ENCODE results near the gene ZNF620. TPM values are rescaled to one million over a fixed set of nuclear protein-coding genes. Genes with fewer than 3 reads are reported as not detected.

The ZNF620 gene
- polyA plus RNA-seq, 3 donors, result 1.3 to 1.7 (median 1.3) TPM

DNA sequence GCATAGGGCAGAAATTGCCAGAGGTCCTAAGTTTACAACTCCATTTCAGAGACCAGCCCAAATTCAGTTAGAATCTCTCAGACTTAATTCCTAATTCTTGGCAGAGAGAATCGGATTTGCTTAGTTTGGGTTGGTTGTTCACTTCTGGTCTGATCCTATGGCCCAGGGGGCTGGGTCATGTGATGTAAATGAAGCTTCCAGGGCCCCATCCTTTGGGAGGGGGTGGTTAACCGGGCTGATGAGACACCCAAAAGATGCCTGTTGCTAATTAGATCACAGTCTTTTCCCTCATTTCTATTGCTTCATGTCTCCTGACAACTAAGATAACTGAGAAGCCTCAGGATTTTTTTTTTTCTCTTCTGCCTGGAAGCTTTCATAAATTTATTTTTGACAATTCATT, 11.1 kb upstream of the ZNF620 start:
- 33 to 63% (median 61%) methylated on average over 2 of the region's 2 CpGs for WGBS, 3 donors
- no peak overlapping the region for H3K27ac ChIP-seq (ENCODE audit: low read depth, low read length)

DNA sequence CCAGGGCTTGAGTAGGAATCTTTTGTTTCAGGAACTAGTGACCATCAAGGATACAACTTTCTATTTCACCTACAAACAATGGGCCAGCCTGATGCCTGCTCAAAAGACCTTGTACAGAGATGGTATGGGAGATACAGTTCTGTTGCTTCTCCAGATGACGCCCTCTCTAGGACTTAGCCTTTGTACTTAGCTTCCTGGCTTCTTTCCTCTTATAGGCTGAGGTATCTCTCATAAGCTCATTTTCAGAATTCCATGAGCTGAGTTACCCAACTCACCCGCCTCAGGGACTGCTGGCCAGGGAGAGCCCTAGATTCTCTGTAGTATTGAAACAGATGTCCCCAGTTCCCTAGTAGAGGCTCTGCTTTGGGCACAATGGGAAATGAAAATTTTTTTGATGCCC, 8.6 kb upstream of the ZNF620 start:
- WGBS, 3 donors, result 84 to 93% (median 87%) methylated on average over 2 of the region's 2 CpGs
- H3K27ac ChIP-seq (ENCODE audit: low read depth, low read length), result no peak overlapping the region

DNA sequence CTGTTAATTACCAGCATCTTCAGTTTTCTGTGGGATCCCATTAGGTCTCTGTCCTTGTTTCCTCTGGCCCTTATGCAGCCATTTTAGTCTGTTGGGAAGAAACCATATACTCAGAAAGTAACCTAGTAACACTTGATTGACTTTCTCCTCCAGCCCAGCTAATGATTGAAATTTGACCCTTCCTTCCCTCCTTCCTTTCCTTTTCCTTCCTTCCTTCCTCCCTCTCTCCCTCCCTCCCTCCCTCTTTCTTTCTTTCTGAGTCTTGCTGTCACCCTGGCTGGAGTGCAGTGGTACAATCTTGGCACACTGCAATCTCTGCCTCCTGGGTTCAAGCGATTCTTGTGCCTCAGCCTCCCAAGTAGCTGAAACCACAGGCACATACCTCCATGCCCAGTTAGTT, 5.9 kb upstream of the ZNF620 start:
- H3K27ac ChIP-seq (ENCODE audit: low read depth, low read length), result no peak overlapping the region
- WGBS, 3 donors, result 90 to 96% (median 95%) methylated on average over 1 of the region's 1 CpG

DNA sequence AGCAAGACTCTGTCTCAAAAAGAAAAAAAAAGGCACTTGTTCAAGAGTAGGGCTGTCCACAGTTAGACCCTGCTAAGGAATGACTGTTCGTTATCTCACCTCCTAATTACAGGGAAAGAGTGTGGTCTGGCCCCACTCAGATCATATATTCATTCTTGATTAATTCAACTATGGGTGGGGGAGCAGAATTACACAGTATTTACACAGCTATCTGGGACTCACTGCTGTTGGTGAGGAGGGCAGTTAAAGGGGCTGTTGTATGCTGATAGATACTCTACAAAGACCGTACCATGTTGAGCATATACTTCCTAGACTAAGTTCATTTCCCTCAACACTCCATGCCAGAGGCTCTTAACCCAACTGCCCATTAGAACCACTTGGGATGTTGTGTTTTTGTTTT, 3.8 kb upstream of the ZNF620 start:
- WGBS, 3 donors, result 90 to 98% (median 93%) methylated on average over 2 of the region's 2 CpGs

DNA sequence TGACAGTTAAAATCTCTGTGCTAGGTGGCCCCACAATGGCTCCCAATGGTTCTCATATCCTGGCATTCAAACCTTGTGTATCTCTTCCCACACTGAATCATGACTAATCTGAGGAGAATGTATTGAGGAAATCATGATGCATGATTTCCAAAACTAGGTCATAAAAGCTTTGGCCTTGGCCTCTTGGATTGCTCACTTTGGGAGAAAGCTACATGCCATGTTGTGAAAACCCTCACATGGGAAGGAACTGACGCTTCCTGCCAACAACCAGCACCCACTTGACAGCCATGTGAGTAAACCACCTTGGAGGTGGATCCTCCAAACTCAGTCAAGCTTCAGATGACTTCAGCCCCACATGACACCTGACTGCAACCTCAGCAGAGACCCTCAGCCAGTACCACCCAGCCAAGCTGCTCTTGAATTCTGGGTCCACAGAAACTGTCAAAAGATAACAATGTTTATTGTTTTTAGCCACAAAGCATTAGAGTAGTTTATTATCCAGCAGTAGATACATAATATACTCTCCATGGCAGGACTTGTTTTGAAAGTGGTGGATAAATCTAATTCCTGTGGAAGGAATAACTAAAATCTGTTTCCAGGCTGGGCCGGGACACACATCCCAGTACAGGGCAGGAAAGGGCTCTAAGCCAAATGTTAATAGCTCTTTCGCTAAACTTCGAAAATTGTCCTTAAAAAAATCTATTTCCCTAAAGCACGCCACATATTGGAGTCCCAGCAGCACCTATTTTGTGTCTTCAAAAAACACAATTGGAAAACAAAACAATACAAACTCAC, 1.0 kb upstream of the ZNF620 start:
- no peak overlapping the region for H3K27ac ChIP-seq (ENCODE audit: low read depth, low read length)

More for the DNA sequence above, 3.8 kb upstream of the ZNF620 start:
- no peak overlapping the region for H3K27ac ChIP-seq (ENCODE audit: low read depth, low read length)

DNA sequence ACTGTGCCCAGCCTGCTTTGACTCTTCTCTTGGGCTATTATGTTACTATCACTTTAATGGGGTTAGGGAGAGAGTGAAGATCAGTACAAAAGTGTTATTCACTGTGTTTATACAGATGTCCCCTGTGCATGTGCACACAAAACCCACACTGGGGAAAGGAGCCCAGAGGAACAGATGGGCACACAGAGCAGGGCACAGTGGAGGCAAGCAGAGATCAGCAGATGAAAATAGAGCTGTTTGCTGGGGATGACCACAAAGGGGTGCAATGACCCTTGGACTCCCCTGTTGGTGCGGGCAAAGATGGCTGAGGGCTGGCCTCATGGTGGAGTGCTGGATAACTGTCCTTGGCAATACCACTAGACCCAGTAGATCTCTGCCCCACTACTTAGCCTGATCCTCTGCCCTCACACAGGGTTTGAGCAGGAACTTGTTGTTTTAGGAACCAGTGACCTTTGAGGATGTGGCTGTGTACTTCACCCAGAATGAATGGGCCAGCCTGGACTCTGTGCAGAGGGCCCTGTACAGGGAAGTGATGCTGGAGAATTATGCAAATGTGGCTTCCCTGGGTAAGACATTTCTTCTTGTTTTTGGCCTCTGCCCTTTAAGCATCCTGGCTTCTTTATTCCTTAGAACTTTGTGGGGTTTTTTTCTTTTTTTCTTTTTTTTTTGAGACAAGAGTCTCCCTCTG, 5.3 kb downstream of the ZNF620 start:
- 97 to 100% (median 100%) methylated on average over 1 of the region's 1 CpG for WGBS, 3 donors

More for the DNA sequence above, 1.0 kb upstream of the ZNF620 start:
- WGBS, 3 donors, result 60 to 74% (median 62%) methylated on average over 5 of the region's 5 CpGs

DNA sequence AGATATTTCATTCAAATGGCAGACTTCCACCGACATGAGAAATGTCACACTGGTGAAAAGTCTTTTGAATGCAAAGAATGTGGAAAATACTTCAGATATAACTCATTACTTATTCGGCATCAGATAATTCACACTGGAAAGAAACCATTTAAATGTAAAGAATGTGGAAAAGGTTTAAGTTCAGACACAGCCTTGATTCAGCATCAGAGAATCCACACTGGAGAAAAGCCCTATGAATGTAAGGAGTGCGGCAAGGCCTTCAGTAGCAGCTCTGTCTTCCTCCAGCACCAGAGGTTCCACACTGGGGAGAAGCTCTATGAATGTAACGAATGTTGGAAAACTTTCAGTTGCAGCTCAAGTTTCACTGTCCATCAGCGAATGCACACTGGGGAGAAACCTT, 10.4 kb downstream of the ZNF620 start:
- H3K27ac ChIP-seq (ENCODE audit: low read depth, low read length), result no peak overlapping the region
- 88 to 91% (median 89%) methylated on average over 5 of the region's 5 CpGs for WGBS, 3 donors

More for the DNA sequence above, 5.3 kb downstream of the ZNF620 start:
- no peak overlapping the region for H3K27ac ChIP-seq (ENCODE audit: low read depth, low read length)

DNA sequence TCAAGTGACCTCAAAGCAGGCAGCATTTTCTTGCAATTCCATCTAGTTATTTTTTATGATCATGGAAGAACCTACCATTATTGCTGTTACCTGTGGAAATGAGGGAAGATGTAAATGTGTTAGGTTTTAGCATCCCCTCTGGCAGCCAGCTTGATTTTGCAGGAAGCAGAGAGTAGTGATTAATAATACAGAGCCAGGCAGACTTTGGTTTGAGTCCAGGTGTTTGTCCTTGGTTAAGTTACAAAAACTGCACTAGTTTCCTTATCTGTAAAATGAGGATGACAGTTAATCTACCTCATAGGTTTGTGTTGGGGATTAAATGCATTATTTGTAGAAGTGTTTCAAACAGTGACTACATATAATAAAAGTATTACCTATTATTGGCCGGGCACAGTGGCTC, 12.2 kb downstream of the ZNF620 start:
- H3K27ac ChIP-seq (ENCODE audit: low read depth, low read length), result no peak overlapping the region
- WGBS, 3 donors, result 73 to 91% (median 90%) methylated on average over 1 of the region's 1 CpG

DNA sequence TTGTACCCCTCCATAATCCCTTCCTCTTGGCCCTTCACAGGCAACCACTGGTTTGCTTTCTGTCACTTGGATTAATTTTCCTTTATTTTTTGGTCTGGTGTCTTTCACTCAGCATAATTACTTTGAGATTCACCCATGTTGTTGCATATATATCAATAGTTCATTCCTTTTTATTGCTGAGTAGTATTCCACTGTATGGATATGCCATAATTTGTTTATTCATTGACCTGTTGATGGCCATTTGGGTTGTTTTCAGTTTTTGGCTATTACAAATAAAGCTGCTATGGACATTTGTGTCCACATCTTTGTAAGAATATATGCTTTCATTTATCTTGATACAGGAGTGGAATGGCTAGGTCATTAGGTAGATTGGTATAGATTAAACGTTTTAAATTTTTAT, 13.0 kb downstream of the ZNF620 start:
- WGBS, 3 donors, result 75 to 98% (median 87%) methylated on average over 1 of the region's 1 CpG
- no peak overlapping the region for H3K27ac ChIP-seq (ENCODE audit: low read depth, low read length)

DNA sequence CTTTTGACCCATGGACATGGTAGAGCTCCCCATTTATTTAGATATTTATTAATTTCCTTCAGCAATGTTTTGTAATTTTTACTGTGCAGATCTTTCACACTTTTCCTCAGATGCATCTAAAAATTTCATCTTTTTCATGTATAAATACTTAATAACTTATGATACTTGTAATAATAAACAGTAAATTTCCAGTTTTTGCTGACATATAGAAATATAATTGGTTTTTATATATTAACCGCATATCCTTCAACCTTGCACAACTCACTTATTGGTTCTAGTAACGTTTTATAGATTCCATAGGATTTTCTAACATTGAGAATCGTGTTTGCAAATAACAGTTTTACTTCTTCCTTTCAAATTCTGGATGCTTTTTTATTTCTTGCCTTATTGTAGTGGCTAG, 15.4 kb downstream of the ZNF620 start:
- 73 to 97% (median 94%) methylated on average over 3 of the region's 3 CpGs for WGBS, 3 donors
- no peak overlapping the region for H3K27ac ChIP-seq (ENCODE audit: low read depth, low read length)

DNA sequence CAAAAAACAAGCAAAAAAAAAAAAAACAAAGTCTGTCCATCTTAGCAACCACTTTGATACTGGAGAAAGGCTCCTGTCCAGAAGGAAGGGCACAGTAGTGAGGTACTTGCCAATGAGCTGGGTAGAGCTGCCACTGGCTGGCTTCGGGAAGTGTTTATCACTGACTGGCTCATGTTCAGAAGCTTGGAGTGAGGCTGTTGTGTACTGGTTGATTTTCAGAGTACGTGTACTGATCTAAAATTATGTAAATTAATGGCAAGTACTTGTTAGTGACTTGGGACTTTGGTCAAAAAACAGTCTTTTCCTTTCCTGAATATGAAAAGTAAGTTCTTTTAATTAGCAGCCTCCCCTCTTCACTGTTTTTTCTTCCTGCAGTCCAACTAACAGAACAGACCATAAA, 17.9 kb downstream of the ZNF620 start:
- H3K27ac ChIP-seq (ENCODE audit: low read depth, low read length), result no peak overlapping the region
- 32 to 69% (median 66%) methylated on average over 2 of the region's 2 CpGs for WGBS, 3 donors

DNA sequence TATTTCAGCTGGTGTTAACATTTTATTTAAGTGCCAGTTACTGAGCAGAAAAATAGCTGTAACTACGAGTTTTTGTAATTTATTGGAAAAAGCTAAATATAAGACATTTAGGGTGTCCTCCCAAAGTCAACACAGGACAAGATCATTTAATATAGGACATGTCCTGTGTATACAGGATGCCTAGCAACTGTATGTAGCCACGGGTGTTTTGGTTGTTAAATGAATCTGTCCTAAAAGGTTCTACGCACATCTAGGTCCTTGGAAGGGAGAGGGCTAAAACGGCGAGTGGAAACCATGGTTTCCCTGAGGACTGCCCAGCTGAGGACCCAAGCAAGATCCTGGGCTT, 18.4 kb downstream of the ZNF620 start:
- WGBS, 3 donors, result 10 to 29% (median 29%) methylated on average over 5 of the region's 5 CpGs

DNA sequence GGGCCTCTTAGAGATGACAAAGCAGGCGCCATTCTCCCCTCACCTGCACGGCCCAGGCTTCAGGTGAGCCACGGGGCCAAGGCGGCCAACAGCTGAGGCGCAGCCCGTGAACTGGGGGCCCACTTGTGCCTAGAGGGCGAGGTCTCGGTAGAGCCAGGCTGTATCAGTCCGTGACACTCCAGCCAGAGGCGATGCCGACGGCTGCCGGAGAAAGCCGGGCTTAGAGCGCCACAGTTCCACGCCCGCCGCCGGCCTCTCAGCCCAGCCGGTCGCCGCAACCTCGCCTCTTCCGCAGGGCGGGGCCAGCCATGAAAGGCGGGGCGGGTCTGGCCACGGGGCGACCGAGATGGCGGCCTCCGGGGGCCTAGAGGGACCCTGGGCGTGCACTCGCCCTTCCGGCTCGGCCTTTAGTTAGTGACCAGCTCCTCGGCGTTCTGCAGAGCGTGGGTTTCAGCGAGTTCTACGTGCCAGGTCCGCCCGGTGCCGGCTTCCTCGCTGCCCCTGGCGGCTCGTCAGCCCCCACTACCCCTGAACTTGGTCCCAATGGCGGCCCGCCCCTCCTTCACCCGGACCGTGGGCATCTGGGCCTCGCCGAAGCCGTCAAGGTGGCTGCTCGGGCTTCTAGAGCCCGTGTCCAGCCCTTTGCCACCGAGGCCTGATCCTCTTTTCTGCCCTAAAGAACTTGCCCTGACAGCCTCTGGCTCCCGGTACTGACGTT, 18.9 kb downstream of the ZNF620 start, which contains the start of gene ZNF621:
TSS of gene ZNF621 (plus strand) at position 393 of the 718 bp plus-strand sequence. CDS start 881 bp downstream, outside the sequence.
- peak within 1 kb of the TSS; percentile 91 for H3K27ac ChIP-seq (ENCODE audit: low read depth, low read length)
- WGBS, 3 donors, result 1% methylated on average over 53 to 59 of the region's 59 CpGs

More for the DNA sequence above, 18.4 kb downstream of the ZNF620 start:
- H3K27ac ChIP-seq (ENCODE audit: low read depth, low read length), result peak overlapping the region; percentile 91

DNA sequence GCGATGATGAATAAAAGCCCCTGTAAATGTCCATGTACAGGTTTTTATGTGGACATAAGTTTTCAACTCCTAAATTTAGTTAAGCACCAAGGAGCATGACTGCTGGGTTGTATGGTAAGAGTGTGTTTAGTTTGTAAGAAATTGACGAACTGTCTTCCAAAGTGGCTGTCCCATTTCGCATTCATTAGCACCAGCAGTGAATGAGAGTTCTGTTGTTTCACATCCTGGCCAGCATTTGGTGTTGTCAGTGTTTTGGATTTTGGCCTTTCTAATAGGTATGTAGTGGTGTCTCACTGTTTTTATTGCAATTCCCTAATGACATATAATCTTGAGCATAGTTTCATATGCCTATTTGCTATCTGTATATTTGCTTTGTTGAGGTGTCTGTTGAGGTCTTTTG, 22.6 kb downstream of the ZNF620 start:
- H3K27ac ChIP-seq (ENCODE audit: low read depth, low read length), result no peak overlapping the region
- 96 to 99% (median 96%) methylated on average over 3 of the region's 3 CpGs for WGBS, 3 donors

DNA sequence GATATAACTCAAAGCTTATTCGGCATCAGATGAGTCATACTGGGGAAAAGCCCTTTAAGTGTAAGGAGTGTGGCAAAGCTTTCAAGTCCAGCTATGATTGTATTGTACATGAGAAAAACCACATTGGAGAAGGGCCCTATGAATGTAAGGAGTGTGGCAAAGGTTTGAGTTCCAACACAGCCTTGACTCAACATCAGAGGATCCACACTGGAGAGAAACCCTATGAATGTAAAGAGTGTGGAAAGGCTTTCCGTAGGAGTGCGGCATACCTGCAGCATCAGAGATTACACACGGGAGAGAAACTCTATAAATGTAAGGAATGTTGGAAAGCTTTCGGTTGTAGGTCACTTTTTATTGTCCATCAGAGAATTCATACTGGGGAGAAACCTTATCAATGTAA, 26.4 kb downstream of the ZNF620 start:
- 96 to 98% (median 97%) methylated on average over 5 of the region's 5 CpGs for WGBS, 3 donors
- H3K27ac ChIP-seq (ENCODE audit: low read depth, low read length), result no peak overlapping the region

DNA sequence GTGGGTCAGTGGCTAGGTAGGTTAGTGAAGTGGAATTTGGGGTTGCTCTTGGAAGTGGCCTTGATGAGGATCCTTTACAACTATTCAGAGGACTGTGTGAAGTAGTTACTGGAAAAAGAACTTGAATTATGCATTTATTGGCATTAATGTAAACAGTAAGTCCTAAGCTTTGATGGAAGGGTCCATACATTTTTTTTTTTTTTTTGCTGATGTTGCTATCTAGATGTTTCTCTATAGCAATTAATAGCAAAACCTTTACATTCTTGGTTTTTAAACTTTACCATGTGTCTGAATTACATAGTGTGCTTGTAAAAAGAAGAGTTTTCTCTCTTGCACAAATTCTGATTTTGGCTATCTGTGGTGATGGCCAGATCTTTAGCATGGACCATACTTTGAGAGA, 28.4 kb downstream of the ZNF620 start:
- no peak overlapping the region for H3K27ac ChIP-seq (ENCODE audit: low read depth, low read length)

DNA sequence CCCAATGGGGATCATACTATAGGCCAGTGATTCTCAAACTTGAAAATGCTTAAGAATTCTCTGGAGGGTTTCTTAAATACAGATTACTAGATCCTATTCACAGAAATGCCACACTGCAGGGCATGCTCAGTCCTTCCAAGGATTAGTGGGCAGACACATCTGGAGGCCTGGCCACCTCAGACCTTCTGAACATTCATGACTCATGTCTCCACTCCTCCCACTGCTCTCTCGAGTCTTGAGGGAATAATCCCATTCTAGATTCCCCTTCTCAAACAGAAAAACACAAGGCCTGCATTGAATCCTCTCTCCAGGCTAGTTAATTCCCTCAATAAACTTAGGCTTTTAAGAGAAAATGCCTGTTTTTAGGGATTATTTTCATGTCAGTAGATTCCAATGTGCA, 41.0 kb downstream of the ZNF620 start:
- 51 to 77% (median 60%) methylated on average over 1 of the region's 1 CpG for WGBS, 3 donors
- no peak overlapping the region for H3K27ac ChIP-seq (ENCODE audit: low read depth, low read length)

DNA sequence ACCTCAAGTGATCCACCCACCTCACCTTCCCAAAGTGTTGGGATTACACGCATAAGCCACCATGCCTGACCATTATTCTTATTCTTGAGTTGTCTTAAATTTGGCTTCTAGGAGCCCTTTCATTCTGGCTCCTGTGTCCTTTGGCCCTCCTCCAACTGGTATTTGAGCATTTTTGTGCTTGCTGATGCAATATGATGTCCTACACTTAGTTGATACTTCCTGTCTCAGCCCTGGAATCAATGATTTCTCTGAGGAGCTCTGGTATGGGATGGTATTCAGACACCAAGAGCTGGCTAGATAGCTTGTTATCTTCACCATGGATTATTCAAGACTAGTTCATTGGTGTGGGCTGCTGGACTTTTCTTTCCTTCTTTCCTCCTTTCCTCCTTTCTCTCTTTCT, 44.3 kb downstream of the ZNF620 start:
- 95 to 100% (median 98%) methylated on average over 1 of the region's 1 CpG for WGBS, 3 donors
- H3K27ac ChIP-seq (ENCODE audit: low read depth, low read length), result no peak overlapping the region

DNA sequence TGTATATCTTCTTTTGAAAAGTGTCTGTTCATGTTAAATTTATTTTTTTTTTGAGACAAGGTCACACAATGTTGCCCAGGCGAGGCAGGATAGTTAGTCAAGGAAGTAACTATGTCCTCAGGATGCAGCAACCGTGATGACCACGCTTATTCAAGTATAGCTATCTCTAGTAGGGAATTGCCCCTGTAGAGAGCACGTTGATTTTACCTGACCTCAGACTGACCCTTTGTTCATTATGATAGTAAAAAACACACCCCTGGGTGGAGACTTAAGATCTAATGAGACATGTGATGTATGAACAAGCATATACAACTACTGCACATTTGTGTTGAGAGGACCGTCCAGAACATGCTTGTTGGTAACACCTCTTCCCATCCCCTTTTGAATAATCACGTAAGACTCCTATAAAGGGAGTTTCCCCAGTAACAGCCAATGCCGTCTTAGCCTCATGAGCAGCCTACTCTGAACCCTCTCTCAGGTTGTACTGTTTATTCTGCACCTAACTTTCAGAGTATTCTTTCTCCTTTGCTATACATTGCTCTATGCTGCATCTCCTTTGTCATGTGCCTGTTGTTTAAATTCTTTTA, 51.8 kb downstream of the ZNF620 start:
- H3K27ac ChIP-seq (ENCODE audit: low read depth, low read length), result no peak overlapping the region
- WGBS, 3 donors, result 70 to 84% (median 77%) methylated on average over 7 of the region's 7 CpGs

All from adipose tissue (tissue), 3 donors.